WTC11 (cell line): ENCODE results near the gene MYOF. TPM values are rescaled to one million over a fixed set of nuclear protein-coding genes. Genes with fewer than 3 reads are reported as not detected.

Experiments used
- ATAC-seq: fragments of 200-7000 bp; cut with Tn5 transposase; 2 replicates; pipeline ENCODE4 v1.10.0; 2021; ENCODE audit warnings: mild to moderate bottlenecking, moderate library complexity
- CTCF ChIA-PET: fragments of 300-600 bp; sonication (Branson Sonifier 250); formaldehyde crosslinking; loops from one replicate; lab custom pipeline; 2021; ENCODE audit warnings: antibody characterized with exemption; lab: Charles Lee
- POLR2A ChIA-PET: fragments of 350-600 bp; sonication (Branson Sonifier 250); formaldehyde crosslinking; loops from one replicate; lab custom pipeline; 2021; ENCODE audit warnings: antibody characterized with exemption; lab: Charles Lee
- DNase-seq: peaks from one replicate; pipeline ENCODE4 v3.0.0; 2021; ENCODE audit warnings: low spot score
- H3K27ac Mint-ChIP-seq: 2 replicates; pipeline ENCODE4 v1.8.0; 2021; ENCODE audit warnings: mixed read lengths
- H3K27me3 Mint-ChIP-seq: 2 replicates; pipeline ENCODE4 v1.8.0; 2021; ENCODE audit warnings: low read depth, mild to moderate bottlenecking, moderate library complexity, mixed read lengths
- H3K36me3 Mint-ChIP-seq: 2 replicates; pipeline ENCODE4 v1.8.0; 2021; ENCODE audit warnings: mixed read lengths
- H3K4me1 Mint-ChIP-seq: 2 replicates; pipeline ENCODE4 v1.8.0; 2022; ENCODE audit warnings: mixed read lengths
- H3K4me3 Mint-ChIP-seq: 2 replicates; pipeline ENCODE4 v1.8.0; 2021; ENCODE audit warnings: mild to moderate bottlenecking, moderate library complexity, mixed read lengths
- H3K9me3 Mint-ChIP-seq: 2 replicates; pipeline ENCODE4 v1.8.0; 2021; ENCODE audit warnings: mixed read lengths
- CREM ChIP-seq: sonication (generic); formaldehyde crosslinking; IDR thresholded peaks from 2 replicates; pipeline ENCODE4 v1.8.1; 2022; ENCODE audit warnings: mild to moderate bottlenecking, missing genetic modification reagents, moderate library complexity
- ESRRA ChIP-seq: sonication (generic); formaldehyde crosslinking; IDR thresholded peaks from 2 replicates; pipeline ENCODE4 v1.8.1; 2022; ENCODE audit warnings: mild to moderate bottlenecking, missing genetic modification reagents, borderline replicate concordance
- FOXJ3 ChIP-seq: sonication (generic); formaldehyde crosslinking; IDR thresholded peaks from 2 replicates; pipeline ENCODE4 v1.9.0; 2021; ENCODE audit warnings: missing genetic modification reagents, mild to moderate bottlenecking, borderline replicate concordance
- GABPB1 ChIP-seq: sonication (generic); formaldehyde crosslinking; IDR thresholded peaks from 2 replicates; pipeline ENCODE4 v1.8.1; 2023; ENCODE audit warnings: mild to moderate bottlenecking, missing genetic modification reagents
- GTF2I ChIP-seq: fragments of 250-450 bp; sonication (Bioruptor Pico); conservative IDR thresholded peaks from 2 replicates; pipeline ENCODE4 v1.4.0; 2021; ENCODE audit warnings: mild to moderate bottlenecking
- IRF2 ChIP-seq: sonication (generic); formaldehyde crosslinking; IDR thresholded peaks from 2 replicates; pipeline ENCODE4 v1.8.0; 2022; ENCODE audit warnings: low read depth, missing genetic modification reagents, borderline replicate concordance
- JUN ChIP-seq: sonication (generic); formaldehyde crosslinking; IDR thresholded peaks from 2 replicates; pipeline ENCODE4 v1.8.0; 2023; ENCODE audit warnings: mild to moderate bottlenecking, missing genetic modification reagents
- MAX ChIP-seq: sonication (generic); formaldehyde crosslinking; IDR thresholded peaks from 2 replicates; pipeline ENCODE4 v1.8.0; 2022; ENCODE audit warnings: mild to moderate bottlenecking, missing genetic modification reagents
- MXD4 ChIP-seq: fragments of 250-450 bp; sonication (Bioruptor Pico); IDR thresholded peaks from 2 replicates; pipeline ENCODE4 v1.8.0; 2021; ENCODE audit warnings: mild to moderate bottlenecking, moderate library complexity, borderline replicate concordance
- NR3C1 ChIP-seq: sonication (generic); formaldehyde crosslinking; conservative IDR thresholded peaks from 2 replicates; pipeline ENCODE4 v1.8.1; 2023; ENCODE audit warnings: low read depth, mild to moderate bottlenecking, missing genetic modification reagents
- SOX15 ChIP-seq: fragments of 250-450 bp; sonication (Bioruptor Pico); IDR thresholded peaks from 2 replicates; pipeline ENCODE4 v1.9.0; 2021; ENCODE audit warnings: mild to moderate bottlenecking
- TCF7 ChIP-seq: sonication (generic); formaldehyde crosslinking; IDR thresholded peaks from 2 replicates; pipeline ENCODE4 v1.8.0; 2022; ENCODE audit warnings: mild to moderate bottlenecking, low read depth, missing genetic modification reagents, moderate library complexity
- TP53 ChIP-seq: sonication (generic); formaldehyde crosslinking; IDR thresholded peaks from 2 replicates; pipeline ENCODE4 v1.8.1; 2023; ENCODE audit warnings: mild to moderate bottlenecking, missing genetic modification reagents
- ZMAT4 ChIP-seq: fragments of 250-450 bp; sonication (Bioruptor Pico); IDR thresholded peaks from 2 replicates; pipeline ENCODE4 v1.9.0; 2021; ENCODE audit warnings: mild to moderate bottlenecking
- ZNF138 ChIP-seq: sonication (generic); formaldehyde crosslinking; conservative IDR thresholded peaks from 2 replicates; pipeline ENCODE4 v1.8.1; 2022; ENCODE audit warnings: mild to moderate bottlenecking, moderate library complexity, missing genetic modification reagents
- ZNF317 ChIP-seq: sonication (generic); formaldehyde crosslinking; IDR thresholded peaks from 2 replicates; pipeline ENCODE4 v1.8.1; 2023; ENCODE audit warnings: low read depth, mild to moderate bottlenecking, moderate library complexity, missing genetic modification reagents, borderline replicate concordance
- ZNF671 ChIP-seq: fragments of 250-450 bp; sonication (Bioruptor Pico); IDR thresholded peaks from 2 replicates; pipeline ENCODE4 v1.8.0; 2021; ENCODE audit warnings: mild to moderate bottlenecking
- total RNA-seq: library from RNA; stranded (reverse); gene quantifications from 3 replicates; pipeline ENCODE4 v1.2.3, GENCODE V29; 2021
- TF ChIP-seq, protein P1 (sequence below): sonication (generic); formaldehyde crosslinking; IDR thresholded peaks from 2 replicates; pipeline ENCODE4 v1.8.1; 2023; ENCODE audit warnings: mild to moderate bottlenecking, missing genetic modification reagents, borderline replicate concordance
- TF ChIP-seq, protein P2 (sequence below): sonication (generic); formaldehyde crosslinking; IDR thresholded peaks from 2 replicates; pipeline ENCODE4 v1.8.1; 2023; ENCODE audit warnings: mild to moderate bottlenecking, moderate library complexity, missing genetic modification reagents
- TF ChIP-seq, protein P3 (sequence below): sonication (generic); formaldehyde crosslinking; IDR thresholded peaks from 2 replicates; pipeline ENCODE4 v1.8.0; 2022; ENCODE audit warnings: mild to moderate bottlenecking, missing genetic modification reagents
- TF ChIP-seq, protein P4 (sequence below): sonication (generic); formaldehyde crosslinking; IDR thresholded peaks from 2 replicates; pipeline ENCODE4 v1.8.1; 2022; ENCODE audit warnings: missing genetic modification reagents, borderline replicate concordance
- TF ChIP-seq, protein P5 (sequence below): sonication (generic); formaldehyde crosslinking; IDR thresholded peaks from 2 replicates; pipeline ENCODE4 v1.8.1; 2022; ENCODE audit warnings: mild to moderate bottlenecking, moderate library complexity, missing genetic modification reagents
- TF ChIP-seq, protein P6 (sequence below): sonication (generic); formaldehyde crosslinking; conservative IDR thresholded peaks from 2 replicates; pipeline ENCODE4 v1.8.1; 2022; ENCODE audit warnings: mild to moderate bottlenecking, missing genetic modification reagents

Gene MYOF
- total RNA-seq, 1 experiment from 2014 or later: 1.8 TPM

DNA sequence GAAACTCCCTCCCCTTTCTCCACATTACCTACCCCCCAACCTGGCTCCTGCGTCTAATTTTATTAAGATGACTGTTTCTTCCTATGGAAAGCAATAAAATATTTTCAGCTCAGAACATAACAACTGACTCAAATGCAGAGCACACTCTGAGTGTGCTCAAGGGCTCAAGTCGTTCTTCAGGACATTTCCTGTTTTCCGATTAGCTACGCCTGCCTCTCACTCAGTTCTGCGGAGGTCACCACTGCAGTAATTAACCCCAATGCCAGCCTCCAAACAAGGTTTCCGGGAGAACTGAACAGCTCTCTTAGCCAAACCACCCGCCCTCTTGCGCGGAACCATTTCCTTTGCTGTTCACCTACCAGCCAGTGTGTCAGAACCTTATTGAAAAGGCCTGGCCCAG lies 19.3 kb downstream of the MYOF start (continued):
- TF ChIP-seq, protein P1, sequence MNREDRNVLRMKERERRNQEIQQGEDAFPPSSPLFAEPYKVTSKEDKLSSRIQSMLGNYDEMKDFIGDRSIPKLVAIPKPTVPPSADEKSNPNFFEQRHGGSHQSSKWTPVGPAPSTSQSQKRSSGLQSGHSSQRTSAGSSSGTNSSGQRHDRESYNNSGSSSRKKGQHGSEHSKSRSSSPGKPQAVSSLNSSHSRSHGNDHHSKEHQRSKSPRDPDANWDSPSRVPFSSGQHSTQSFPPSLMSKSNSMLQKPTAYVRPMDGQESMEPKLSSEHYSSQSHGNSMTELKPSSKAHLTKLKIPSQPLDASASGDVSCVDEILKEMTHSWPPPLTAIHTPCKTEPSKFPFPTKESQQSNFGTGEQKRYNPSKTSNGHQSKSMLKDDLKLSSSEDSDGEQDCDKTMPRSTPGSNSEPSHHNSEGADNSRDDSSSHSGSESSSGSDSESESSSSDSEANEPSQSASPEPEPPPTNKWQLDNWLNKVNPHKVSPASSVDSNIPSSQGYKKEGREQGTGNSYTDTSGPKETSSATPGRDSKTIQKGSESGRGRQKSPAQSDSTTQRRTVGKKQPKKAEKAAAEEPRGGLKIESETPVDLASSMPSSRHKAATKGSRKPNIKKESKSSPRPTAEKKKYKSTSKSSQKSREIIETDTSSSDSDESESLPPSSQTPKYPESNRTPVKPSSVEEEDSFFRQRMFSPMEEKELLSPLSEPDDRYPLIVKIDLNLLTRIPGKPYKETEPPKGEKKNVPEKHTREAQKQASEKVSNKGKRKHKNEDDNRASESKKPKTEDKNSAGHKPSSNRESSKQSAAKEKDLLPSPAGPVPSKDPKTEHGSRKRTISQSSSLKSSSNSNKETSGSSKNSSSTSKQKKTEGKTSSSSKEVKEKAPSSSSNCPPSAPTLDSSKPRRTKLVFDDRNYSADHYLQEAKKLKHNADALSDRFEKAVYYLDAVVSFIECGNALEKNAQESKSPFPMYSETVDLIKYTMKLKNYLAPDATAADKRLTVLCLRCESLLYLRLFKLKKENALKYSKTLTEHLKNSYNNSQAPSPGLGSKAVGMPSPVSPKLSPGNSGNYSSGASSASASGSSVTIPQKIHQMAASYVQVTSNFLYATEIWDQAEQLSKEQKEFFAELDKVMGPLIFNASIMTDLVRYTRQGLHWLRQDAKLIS (CRISPR knock-in tag): no peak
- TF ChIP-seq ZNF317 (CRISPR knock-in tag) (no peak), TCF7 (CRISPR knock-in tag) (no peak), NR3C1 (CRISPR knock-in tag) (no peak), GTF2I (no peak), MXD4 (CRISPR knock-in tag) (no peak), CREM (CRISPR knock-in tag) (no peak), SOX15 (CRISPR knock-in tag) (no peak)

- ChIA-PET CTCF (interaction anchor here (1.4 to 4.5 kb wide), 2 partner anchors 9 to 20 kb away, joined by 3 to 22 read pairs; partner anchors contain the start of gene MYOF), POLR2A (no interaction called here)
- no peak for TF ChIP-seq ZMAT4
- TF ChIP-seq, protein P2, sequence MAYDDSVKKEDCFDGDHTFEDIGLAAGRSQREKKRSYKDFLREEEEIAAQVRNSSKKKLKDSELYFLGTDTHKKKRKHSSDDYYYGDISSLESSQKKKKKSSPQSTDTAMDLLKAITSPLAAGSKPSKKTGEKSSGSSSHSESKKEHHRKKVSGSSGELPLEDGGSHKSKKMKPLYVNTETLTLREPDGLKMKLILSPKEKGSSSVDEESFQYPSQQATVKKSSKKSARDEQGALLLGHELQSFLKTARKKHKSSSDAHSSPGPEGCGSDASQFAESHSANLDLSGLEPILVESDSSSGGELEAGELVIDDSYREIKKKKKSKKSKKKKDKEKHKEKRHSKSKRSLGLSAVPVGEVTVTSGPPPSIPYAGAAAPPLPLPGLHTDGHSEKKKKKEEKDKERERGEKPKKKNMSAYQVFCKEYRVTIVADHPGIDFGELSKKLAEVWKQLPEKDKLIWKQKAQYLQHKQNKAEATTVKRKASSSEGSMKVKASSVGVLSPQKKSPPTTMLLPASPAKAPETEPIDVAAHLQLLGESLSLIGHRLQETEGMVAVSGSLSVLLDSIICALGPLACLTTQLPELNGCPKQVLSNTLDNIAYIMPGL (CRISPR knock-in tag): no peak
- no peak for TF ChIP-seq ESRRA (CRISPR knock-in tag)
- Mint-ChIP-seq H3K9me3 (peaks cover 6% of the 10 kb centered on the region; the same call in 1 of the 2 replicates), H3K27me3 (no peaks in the 10 kb centered on the region), H3K27ac (no peak overlapping the region), H3K4me3 (no peak overlapping the region), H3K36me3 (no peaks in the 10 kb centered on the region), H3K4me1 (peaks cover 15% of the 10 kb centered on the region)
- DNase-seq (no peak), ATAC-seq (no peak)
Observed at GRCh38 chr10:93462371-93462770, 19.8 kb downstream of the MYOF start.

- CTCF ChIA-PET: interaction anchor here (0.9 to 4.5 kb wide), 5 partner anchors 9 to 86 kb away, joined by 3 to 22 read pairs (median 5); partner anchors contain the start of gene MYOF
- H3K9me3 Mint-ChIP-seq: peaks cover 6% of the 10 kb centered on the region; the same call in 1 of the 2 replicates
- no peaks in the 10 kb centered on the region for H3K36me3 Mint-ChIP-seq
- POLR2A ChIA-PET: no interaction called here
- no peak overlapping the region for H3K4me3 Mint-ChIP-seq
- ATAC-seq: no peak
- no peaks in the 10 kb centered on the region for H3K27me3 Mint-ChIP-seq
- H3K4me1 Mint-ChIP-seq: peaks cover 15% of the 10 kb centered on the region
- no peak overlapping the region for H3K27ac Mint-ChIP-seq
- no peak for DNase-seq
- TF ChIP-seq JUN (no peak), TP53 (no peak), FOXJ3 (no peak), ZNF671 (CRISPR knock-in tag) (no peak), MAX (no peak), GABPB1 (no peak), ZNF138 (CRISPR knock-in tag) (no peak), IRF2 (CRISPR knock-in tag) (no peak)
- TF ChIP-seq, protein P3, sequence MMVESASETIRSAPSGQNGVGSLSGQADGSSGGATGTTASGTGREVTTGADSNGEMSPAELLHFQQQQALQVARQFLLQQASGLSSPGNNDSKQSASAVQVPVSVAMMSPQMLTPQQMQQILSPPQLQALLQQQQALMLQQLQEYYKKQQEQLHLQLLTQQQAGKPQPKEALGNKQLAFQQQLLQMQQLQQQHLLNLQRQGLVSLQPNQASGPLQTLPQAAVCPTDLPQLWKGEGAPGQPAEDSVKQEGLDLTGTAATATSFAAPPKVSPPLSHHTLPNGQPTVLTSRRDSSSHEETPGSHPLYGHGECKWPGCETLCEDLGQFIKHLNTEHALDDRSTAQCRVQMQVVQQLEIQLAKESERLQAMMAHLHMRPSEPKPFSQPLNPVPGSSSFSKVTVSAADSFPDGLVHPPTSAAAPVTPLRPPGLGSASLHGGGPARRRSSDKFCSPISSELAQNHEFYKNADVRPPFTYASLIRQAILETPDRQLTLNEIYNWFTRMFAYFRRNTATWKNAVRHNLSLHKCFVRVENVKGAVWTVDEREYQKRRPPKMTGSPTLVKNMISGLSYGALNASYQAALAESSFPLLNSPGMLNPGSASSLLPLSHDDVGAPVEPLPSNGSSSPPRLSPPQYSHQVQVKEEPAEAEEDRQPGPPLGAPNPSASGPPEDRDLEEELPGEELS (CRISPR knock-in tag): no peak
- TF ChIP-seq, protein P4, sequence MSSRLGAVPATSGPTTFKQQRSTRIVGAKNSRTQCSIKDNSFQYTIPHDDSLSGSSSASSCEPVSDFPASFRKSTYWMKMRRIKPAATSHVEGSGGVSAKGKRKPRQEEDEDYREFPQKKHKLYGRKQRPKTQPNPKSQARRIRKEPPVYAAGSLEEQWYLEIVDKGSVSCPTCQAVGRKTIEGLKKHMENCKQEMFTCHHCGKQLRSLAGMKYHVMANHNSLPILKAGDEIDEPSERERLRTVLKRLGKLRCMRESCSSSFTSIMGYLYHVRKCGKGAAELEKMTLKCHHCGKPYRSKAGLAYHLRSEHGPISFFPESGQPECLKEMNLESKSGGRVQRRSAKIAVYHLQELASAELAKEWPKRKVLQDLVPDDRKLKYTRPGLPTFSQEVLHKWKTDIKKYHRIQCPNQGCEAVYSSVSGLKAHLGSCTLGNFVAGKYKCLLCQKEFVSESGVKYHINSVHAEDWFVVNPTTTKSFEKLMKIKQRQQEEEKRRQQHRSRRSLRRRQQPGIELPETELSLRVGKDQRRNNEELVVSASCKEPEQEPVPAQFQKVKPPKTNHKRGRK (CRISPR knock-in tag): no peak
- TF ChIP-seq, protein P5, sequence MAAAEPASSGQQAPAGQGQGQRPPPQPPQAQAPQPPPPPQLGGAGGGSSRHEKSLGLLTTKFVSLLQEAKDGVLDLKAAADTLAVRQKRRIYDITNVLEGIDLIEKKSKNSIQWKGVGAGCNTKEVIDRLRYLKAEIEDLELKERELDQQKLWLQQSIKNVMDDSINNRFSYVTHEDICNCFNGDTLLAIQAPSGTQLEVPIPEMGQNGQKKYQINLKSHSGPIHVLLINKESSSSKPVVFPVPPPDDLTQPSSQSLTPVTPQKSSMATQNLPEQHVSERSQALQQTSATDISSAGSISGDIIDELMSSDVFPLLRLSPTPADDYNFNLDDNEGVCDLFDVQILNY (CRISPR knock-in tag): no peak
- TF ChIP-seq, protein P6, sequence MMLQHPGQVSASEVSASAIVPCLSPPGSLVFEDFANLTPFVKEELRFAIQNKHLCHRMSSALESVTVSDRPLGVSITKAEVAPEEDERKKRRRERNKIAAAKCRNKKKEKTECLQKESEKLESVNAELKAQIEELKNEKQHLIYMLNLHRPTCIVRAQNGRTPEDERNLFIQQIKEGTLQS (CRISPR knock-in tag): no peak
Observed at GRCh38 chr10:93461807-93462178, 20.3 kb downstream of the MYOF start.
